ENCODE results near the gene MYMX.

DNA sequence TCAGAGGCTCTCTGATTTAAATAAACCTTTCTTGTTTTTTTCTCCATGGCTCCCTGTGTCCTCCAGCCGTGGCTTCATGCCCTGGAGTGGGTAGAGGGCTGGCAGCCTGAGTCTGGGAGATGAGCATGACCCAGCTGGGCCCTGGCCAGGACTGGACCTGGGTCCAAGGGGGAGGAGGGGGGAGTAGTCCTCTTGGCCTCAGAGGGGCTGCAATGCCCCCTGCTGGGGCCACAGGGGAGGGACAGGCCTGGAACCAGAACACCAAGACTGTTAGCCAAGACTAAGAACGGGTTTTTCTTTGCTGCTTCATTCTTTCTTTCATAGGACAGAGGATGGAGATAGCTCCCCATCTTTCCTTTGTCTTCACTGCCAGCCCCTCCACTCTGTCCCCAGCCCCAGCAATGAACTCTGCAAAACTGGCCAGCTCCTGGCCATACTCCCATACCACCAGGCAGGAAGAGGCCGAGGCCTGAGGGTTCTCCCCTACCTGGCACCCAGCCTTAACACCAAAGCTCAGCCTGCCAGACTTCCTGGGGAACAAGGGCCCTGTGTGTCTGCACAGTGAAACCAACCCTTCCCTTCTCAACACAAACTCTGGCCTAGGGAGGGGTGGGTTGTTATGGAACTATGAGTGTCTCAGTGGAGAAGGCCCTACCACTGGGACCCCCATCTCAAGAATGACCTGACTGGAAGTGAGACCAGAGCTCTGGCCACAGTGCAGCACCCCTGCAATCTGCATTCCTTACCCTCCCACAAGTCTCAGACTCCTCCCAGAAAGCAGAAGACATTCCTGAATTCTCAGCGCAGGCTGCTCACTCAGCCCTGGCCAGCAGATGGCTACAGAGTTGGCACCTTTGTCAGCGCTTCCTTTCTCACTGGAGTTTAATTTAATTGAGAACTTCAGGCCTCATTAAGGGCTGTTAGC lies 17.6 kb downstream of the MYMX start:
- peak; percentile 87 for TF ChIP-seq CTCF (IDR thresholded peaks at IDR 0.05; ENCODE audit: low read depth, low read length)
- no peak for TF ChIP-seq EZH2phosphoT487 (IDR thresholded peaks at IDR 0.05; ENCODE audit: low read depth)
